H1 (cell line): ENCODE measurements around the gene CCBE1. TPM values are rescaled to one million over a fixed set of nuclear protein-coding genes. Genes with fewer than 3 reads are reported as not detected.

Source experiments
- CTCF ChIA-PET: fragments of 300-600 bp; sonication (Branson Sonifier 250); formaldehyde crosslinking; loops from one replicate; lab custom pipeline; 2021; ENCODE audit not compliant: partially characterized antibody; lab: Charles Lee
- POLR2A ChIA-PET: fragments of 300-600 bp; sonication (Branson Sonifier 250); formaldehyde crosslinking; loops from one replicate; lab custom pipeline; 2021; ENCODE audit warnings: inconsistent platforms; ENCODE audit not compliant: partially characterized antibody; lab: Charles Lee
- DNase-seq, 2 experiments: peaks; one replicate each; pipeline versions ENCODE4 v3.0.0 to v3.0.0-alpha.2; 2010 to 2022; ENCODE audit warnings: low spot score in 2 of 2, low read depth in 1 of 2, mixed read lengths in 1 of 2
- FAIRE-seq: peaks from 2 replicates; lab custom pipeline; 2011; peaks lifted over from hg19 to GRCh38; lab: Jason Lieb, UNC
- H2AFZ ChIP-seq: 2 replicates; pipeline ENCODE4 v1.8.1; 2012; ENCODE audit warnings: low read length, inconsistent platforms
- H2AK5ac ChIP-seq: 2 replicates; pipeline ENCODE4 v1.6.1; 2013; ENCODE audit warnings: low read depth, low read length
- H2BK120ac ChIP-seq: replicated peaks from 2 replicates; pipeline ENCODE3; 2013; ENCODE audit warnings: low read depth, low read length, inconsistent platforms
- H2BK12ac ChIP-seq: 2 replicates; pipeline ENCODE4 v1.6.1; 2013; ENCODE audit warnings: low read depth, low read length
- H2BK15ac ChIP-seq: 2 replicates; pipeline ENCODE4 v1.6.1; 2013; ENCODE audit warnings: low read length
- H2BK20ac ChIP-seq: 2 replicates; pipeline ENCODE4 v1.6.1; 2013; ENCODE audit warnings: low read length
- H2BK5ac ChIP-seq: 2 replicates; pipeline ENCODE4 v1.6.1; 2013; ENCODE audit warnings: low read depth, low read length
- H3K14ac ChIP-seq: 2 replicates; pipeline ENCODE4 v1.6.1; 2013; ENCODE audit warnings: inconsistent platforms; ENCODE audit not compliant: insufficient read length
- H3K18ac ChIP-seq: 2 replicates; pipeline ENCODE4 v1.6.1; 2013; ENCODE audit warnings: low read length; ENCODE audit errors: extremely low read depth
- H3K23ac ChIP-seq: 2 replicates; pipeline ENCODE4 v1.6.1; 2013; ENCODE audit warnings: inconsistent platforms; ENCODE audit not compliant: insufficient read length
- H3K23me2 ChIP-seq: 2 replicates; pipeline ENCODE4 v1.6.1; 2013; ENCODE audit warnings: low read depth, low read length
- H3K27ac ChIP-seq: 2 replicates; pipeline ENCODE4 v1.6.1; 2011; ENCODE audit warnings: low read depth, low read length, inconsistent platforms
- H3K27me3 ChIP-seq, 4 experiments: replicated peaks in 1 of 4; 1 replicate in 1 of 4; 2 replicates in 3 of 4; pipeline versions ENCODE4 v1.6.1 to v1.8.1; 2011 to 2013; ENCODE audit warnings: low read length in 3 of 4, mild to moderate bottlenecking in 3 of 4, inconsistent platforms in 2 of 4, mixed read lengths in 2 of 4, moderate library complexity in 1 of 4; ENCODE audit not compliant: control insufficient read depth in 3 of 4, insufficient read depth in 3 of 4; ENCODE audit errors: extremely low read depth in 1 of 4
- H3K36me3 ChIP-seq, 4 experiments: 2 replicates each; pipeline versions ENCODE4 v1.6.1 to v1.8.1; 2011 to 2013; ENCODE audit warnings: mild to moderate bottlenecking in 4 of 4, low read length in 3 of 4, moderate library complexity in 2 of 4, control low read depth in 1 of 4, inconsistent platforms in 1 of 4; ENCODE audit not compliant: insufficient read depth in 4 of 4, control insufficient read depth in 2 of 4
- H3K4ac ChIP-seq: replicated peaks from 2 replicates; pipeline ENCODE3; 2013; ENCODE audit warnings: low read length, low read depth, mixed read lengths, inconsistent platforms; ENCODE audit not compliant: insufficient read length
- H3K4me1 ChIP-seq, 4 experiments: replicated peaks in 1 of 4; 1 replicate in 1 of 4; 2 replicates in 3 of 4; pipeline versions ENCODE4 v1.6.1 to v1.8.1; 2011 to 2013; ENCODE audit warnings: low read length in 3 of 4, inconsistent platforms in 2 of 4, mixed read lengths in 1 of 4; ENCODE audit not compliant: insufficient read depth in 4 of 4, control insufficient read depth in 3 of 4
- H3K4me2 ChIP-seq, 2 experiments: 2 replicates each; pipeline versions ENCODE4 v1.6.1 to v1.8.1; 2011 to 2013; ENCODE audit warnings: low read depth in 2 of 2, low read length in 2 of 2, control low read depth in 1 of 2, inconsistent platforms in 1 of 2, mild to moderate bottlenecking in 1 of 2; ENCODE audit not compliant: insufficient read depth in 1 of 2
- H3K4me3 ChIP-seq, 4 experiments: fragments of 200-600, 300-600 bp in 1 of 4; sonication (generic), shearing (Covaris generic), sonication (Bioruptor Twin) in 1 of 4; 2 replicates each; pipeline versions ENCODE4 v1.5.1 to v1.8.1; 2011 to 2016; ENCODE audit warnings: low read length in 4 of 4, low read depth in 3 of 4, control low read depth in 2 of 4, inconsistent platforms in 2 of 4, mild to moderate bottlenecking in 2 of 4, mixed read lengths in 1 of 4, moderate library complexity in 1 of 4; ENCODE audit not compliant: insufficient read depth in 2 of 4; ENCODE audit errors: extremely low read depth in 1 of 4
- H3K56ac ChIP-seq: replicated peaks from 2 replicates; pipeline ENCODE3; 2013; ENCODE audit warnings: low read depth, mild to moderate bottlenecking, mixed read lengths, low read length, inconsistent platforms; ENCODE audit not compliant: insufficient read length
- H3K79me1 ChIP-seq: 2 replicates; pipeline ENCODE4 v1.6.1; 2013; ENCODE audit warnings: low read depth, low read length, control low read depth
- H3K79me2 ChIP-seq, 2 experiments: 2 replicates each; pipeline versions ENCODE4 v1.6.1 to v1.8.1; 2012 to 2013; ENCODE audit warnings: low read length in 2 of 2, mild to moderate bottlenecking in 2 of 2, inconsistent platforms in 1 of 2; ENCODE audit not compliant: insufficient read depth in 2 of 2, control insufficient read depth in 1 of 2
- H3K9ac ChIP-seq, 4 experiments: replicated peaks in 1 of 4; 1 replicate in 1 of 4; 2 replicates in 3 of 4; pipeline versions ENCODE4 v1.6.1 to v1.8.1; 2011 to 2013; ENCODE audit warnings: low read depth in 3 of 4, low read length in 3 of 4, control low read depth in 2 of 4, mild to moderate bottlenecking in 2 of 4, moderate library complexity in 2 of 4, inconsistent platforms in 1 of 4; ENCODE audit errors: extremely low read depth in 1 of 4
- H3K9me3 ChIP-seq, 2 experiments: 2 replicates each; pipeline versions ENCODE4 v1.6.1 to v1.8.1; 2012 to 2013; ENCODE audit warnings: mild to moderate bottlenecking in 2 of 2, moderate library complexity in 2 of 2, control low read depth in 1 of 2, inconsistent platforms in 1 of 2, low read depth in 1 of 2, low read length in 1 of 2, mixed read lengths in 1 of 2; ENCODE audit not compliant: insufficient read depth in 2 of 2
- H4K20me1 ChIP-seq, 2 experiments: replicated peaks in 1 of 2; 2 replicates each; pipeline versions ENCODE3 to v1.8.1; 2011 to 2013; ENCODE audit warnings: inconsistent platforms in 2 of 2, low read length in 2 of 2, mild to moderate bottlenecking in 1 of 2; ENCODE audit not compliant: insufficient read depth in 2 of 2, control insufficient read depth in 1 of 2
- H4K5ac ChIP-seq: 2 replicates; pipeline ENCODE4 v1.6.1; 2013; ENCODE audit warnings: low read length, low read depth, mixed read lengths, inconsistent platforms; ENCODE audit not compliant: insufficient read length
- H4K8ac ChIP-seq: 2 replicates; pipeline ENCODE4 v1.8.0; 2013; ENCODE audit warnings: mild to moderate bottlenecking, moderate library complexity, low read length, inconsistent platforms; ENCODE audit not compliant: insufficient read depth; ENCODE audit errors: extremely low read depth
- H4K91ac ChIP-seq: replicated peaks from 2 replicates; pipeline ENCODE3; 2013; ENCODE audit warnings: low read length, mixed read lengths, inconsistent platforms; ENCODE audit not compliant: insufficient read length
- BCL11A ChIP-seq, 2 experiments: IDR thresholded peaks; one replicate each; pipeline ENCODE4 v1.6.1; 2011; ENCODE audit warnings: low read depth in 2 of 2, low read length in 2 of 2, mild to moderate bottlenecking in 2 of 2
- CBX8 ChIP-seq: fragments of 300-800, 300-1000 bp; sonication (generic); IDR thresholded peaks from 2 replicates; pipeline ENCODE4 v1.7.1; 2016; ENCODE audit warnings: low read depth, low read length, borderline replicate concordance
- NRF1 ChIP-seq: IDR thresholded peaks from 2 replicates; pipeline ENCODE4 v1.6.1; 2011; ENCODE audit warnings: mild to moderate bottlenecking, low read depth, low read length, improper control_type of control experiment
- WGBS, 2 experiments: shearing (Covaris generic) in 1 of 2; methylation state at CpG; one replicate each; pipeline versions ENCODE4 v1.1.6 to v1.1.7; 2013 to 2015; ENCODE audit warnings: low lambda C conversion rate in 2 of 2, mixed read lengths in 2 of 2, inconsistent platforms in 1 of 2, low coverage in 1 of 2, missing lambda C conversion rate in 1 of 2; ENCODE audit not compliant: insufficient replicate concordance in 2 of 2, insufficient coverage in 1 of 2, insufficient read length in 1 of 2; ENCODE audit errors: extremely low coverage in 1 of 2, missing lambda C conversion rate in 1 of 2; 5-methylcytosine and 5-hydroxymethylcytosine counted together
- polyA plus RNA-seq, 7 experiments: library from polyadenylated mRNA; depleted of rRNA in 3 of 7; stranded (reverse) in 5 of 7; unstranded in 2 of 7; fragments of >200 nt in 5 of 7; fragments of 200-250 nt in 2 of 7; gene quantifications; 1 replicate in 5 of 7; 2 replicates in 1 of 7; 4 replicates in 1 of 7; pipeline versions ENCODE4 v1.2.1 to v1.2.3, GENCODE V29; 2011 to 2013; ENCODE audit warnings: missing spikeins in 2 of 7, mixed read lengths in 2 of 7
- total RNA-seq: library from RNA; stranded (reverse); fragmentation: NEBNext Ultra II Directional; extraction: Animal tissue kit (Norgen Biotek cat#: 25700); gene quantifications from 2 replicates; pipeline ENCODE4 v1.2.1, GENCODE V29; 2021

The CCBE1 gene
- total and polyA plus RNA-seq, 2 of the 8 experiments (the other 6 are each of a cell fraction or from before 2014, with no cell fraction given): 2.1 to 2.6 TPM

DNA sequence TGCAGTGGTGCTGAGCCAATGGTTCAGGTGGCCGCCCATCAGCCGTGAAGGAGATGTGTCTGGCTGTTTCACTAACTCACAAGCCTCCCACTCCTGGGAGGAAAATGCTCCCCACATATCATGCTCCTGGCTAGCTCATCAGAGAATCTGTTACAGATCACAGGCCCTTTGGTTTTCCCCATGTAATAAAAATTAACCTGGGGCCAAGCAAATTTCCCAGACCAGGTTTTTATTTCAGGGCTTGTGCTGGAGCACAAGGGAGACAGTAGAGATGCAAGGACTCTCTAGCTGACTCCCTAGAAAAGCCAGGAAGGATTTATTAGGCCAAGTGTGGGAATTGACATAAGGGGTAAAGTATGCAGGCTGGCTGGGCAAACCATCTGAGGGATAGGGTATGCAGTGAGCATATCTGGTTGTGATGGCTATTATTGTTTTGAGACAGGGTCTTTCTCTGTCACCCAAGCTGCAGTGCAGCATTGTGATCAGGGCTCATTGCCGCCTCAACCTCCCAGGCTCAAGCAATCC, 40.6 kb upstream of the CCBE1 start:
- H3K4me2 ChIP-seq: no peak overlapping the region
- H3K9me3 ChIP-seq: no peaks in the 10 kb centered on the region
- DNase-seq (no peak), FAIRE-seq (no peak)
- H3K79me2 ChIP-seq: no peaks in the 10 kb centered on the region
- no peaks in the 10 kb centered on the region for H3K4me1 ChIP-seq
- no peak overlapping the region for H3K14ac ChIP-seq
- no peaks in the 10 kb centered on the region for H4K20me1 ChIP-seq
- H2BK20ac ChIP-seq: no peak overlapping the region
- H4K8ac ChIP-seq: 0 out of 2 replicates have a peak overlapping the region, but pooled peaks have one; percentile 35
- no peaks in the 10 kb centered on the region for H3K23me2 ChIP-seq
- no peak overlapping the region for H3K4me3 ChIP-seq
- CTCF ChIA-PET: interaction anchor here (0.7 kb wide), 1 partner anchor 24 kb away, joined by 3 read pairs; no protein-coding TSS in a partner anchor
- no peak overlapping the region for H3K56ac ChIP-seq
- H2AFZ ChIP-seq: no peak overlapping the region
- no peak overlapping the region for H3K9ac ChIP-seq
- H3K36me3 ChIP-seq: no peaks in the 10 kb centered on the region
- H4K5ac ChIP-seq: no peak overlapping the region
- POLR2A ChIA-PET: no interaction called here
- no peak overlapping the region for H4K91ac ChIP-seq
- no peak overlapping the region for H3K23ac ChIP-seq
- no peak for TF ChIP-seq NRF1
- no peak for TF ChIP-seq BCL11A (IDR thresholded peaks at IDR 0.05; ENCODE audit: low read depth in 2 of 2, low read length in 2 of 2)
- TF ChIP-seq CBX8: no peak
- H2BK12ac ChIP-seq: no peak overlapping the region
- H2BK5ac ChIP-seq: no peak overlapping the region
- H2AK5ac ChIP-seq: no peak overlapping the region
- WGBS, 2 experiments: 92% methylated on average over 3 of the region's 3 CpGs; no CpG with 5 or more reads in 1 of the 2 experiments
- no peak overlapping the region for H3K4ac ChIP-seq
- H3K27me3 ChIP-seq: peaks cover 0 to 2% (median 0%) of the 10 kb centered on the region in 4 experiments; a peak in 1 of 7 replicates
- H3K18ac ChIP-seq: no peak overlapping the region
- no peaks in the 10 kb centered on the region for H3K79me1 ChIP-seq
- no peak overlapping the region for H2BK120ac ChIP-seq
- no peak overlapping the region for H2BK15ac ChIP-seq
- H3K27ac ChIP-seq: no peak overlapping the region
